ENCODE results near the gene CERT1. TPM values are rescaled to one million over a fixed set of nuclear protein-coding genes. Genes with fewer than 3 reads are reported as not detected.

Gene CERT1
- total RNA-seq, 1 donor from 2014 or later, result 33.1 TPM

DNA sequence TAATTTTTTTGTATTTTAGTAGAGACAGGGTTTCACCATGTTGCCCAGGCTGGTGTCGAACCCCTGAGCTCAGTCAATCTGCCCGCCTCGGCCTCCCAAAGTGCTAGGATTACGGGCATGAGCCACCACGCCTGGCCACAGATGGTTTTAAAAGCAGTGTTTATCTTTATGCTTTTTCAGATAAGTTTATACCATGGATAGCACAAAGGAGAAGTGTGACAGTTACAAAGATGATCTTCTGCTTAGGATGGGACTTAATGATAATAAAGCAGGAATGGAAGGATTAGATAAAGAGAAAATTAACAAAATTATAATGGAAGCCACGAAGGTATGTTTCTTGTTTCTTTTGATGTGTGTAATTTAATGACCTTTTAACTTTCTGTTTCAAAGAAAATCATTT lies 35.4 kb upstream of the CERT1 start:
- Mint-ChIP-seq H3K4me3 (ENCODE audit: unreplicated experiment) (no peak overlapping the region), H3K9me3 (ENCODE audit: unreplicated experiment) (peaks cover 3% of the 10 kb centered on the region), H3K4me1 (ENCODE audit: unreplicated experiment) (peaks cover 7% of the 10 kb centered on the region), H3K27me3 (ENCODE audit: unreplicated experiment) (no peaks in the 10 kb centered on the region), H3K27ac (ENCODE audit: unreplicated experiment) (no peak overlapping the region), H3K36me3 (ENCODE audit: unreplicated experiment) (peaks cover 15% of the 10 kb centered on the region)
- DNase-seq (ENCODE audit: extremely low spot score, unreplicated experiment), result no peak
- TF ChIP-seq, protein P1, sequence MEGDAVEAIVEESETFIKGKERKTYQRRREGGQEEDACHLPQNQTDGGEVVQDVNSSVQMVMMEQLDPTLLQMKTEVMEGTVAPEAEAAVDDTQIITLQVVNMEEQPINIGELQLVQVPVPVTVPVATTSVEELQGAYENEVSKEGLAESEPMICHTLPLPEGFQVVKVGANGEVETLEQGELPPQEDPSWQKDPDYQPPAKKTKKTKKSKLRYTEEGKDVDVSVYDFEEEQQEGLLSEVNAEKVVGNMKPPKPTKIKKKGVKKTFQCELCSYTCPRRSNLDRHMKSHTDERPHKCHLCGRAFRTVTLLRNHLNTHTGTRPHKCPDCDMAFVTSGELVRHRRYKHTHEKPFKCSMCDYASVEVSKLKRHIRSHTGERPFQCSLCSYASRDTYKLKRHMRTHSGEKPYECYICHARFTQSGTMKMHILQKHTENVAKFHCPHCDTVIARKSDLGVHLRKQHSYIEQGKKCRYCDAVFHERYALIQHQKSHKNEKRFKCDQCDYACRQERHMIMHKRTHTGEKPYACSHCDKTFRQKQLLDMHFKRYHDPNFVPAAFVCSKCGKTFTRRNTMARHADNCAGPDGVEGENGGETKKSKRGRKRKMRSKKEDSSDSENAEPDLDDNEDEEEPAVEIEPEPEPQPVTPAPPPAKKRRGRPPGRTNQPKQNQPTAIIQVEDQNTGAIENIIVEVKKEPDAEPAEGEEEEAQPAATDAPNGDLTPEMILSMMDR (IDR thresholded peaks at IDR 0.05), result no peak

DNA sequence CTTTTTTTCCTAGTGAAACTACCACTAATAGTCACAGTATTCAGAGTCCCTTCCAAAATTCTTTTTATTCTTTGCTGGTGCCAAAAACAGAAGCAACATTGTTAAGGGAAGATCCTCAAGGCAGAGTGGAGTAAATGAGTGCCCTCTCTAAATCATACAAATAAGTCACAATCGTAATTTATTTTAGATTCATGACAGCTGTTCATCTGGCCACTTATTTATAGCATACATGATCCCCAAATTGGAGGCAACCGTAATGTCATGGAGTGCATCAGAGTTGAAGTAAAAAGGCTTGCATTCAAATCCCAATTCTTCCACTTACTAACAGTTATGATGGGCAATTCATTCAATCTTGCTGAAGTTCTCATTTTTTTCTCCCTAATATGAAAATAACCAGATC lies 33.7 kb upstream of the CERT1 start:
- H3K9me3 Mint-ChIP-seq (ENCODE audit: unreplicated experiment), result peaks cover 3% of the 10 kb centered on the region
- H3K4me3 Mint-ChIP-seq (ENCODE audit: unreplicated experiment), result no peak overlapping the region
- no peaks in the 10 kb centered on the region for H3K4me1 Mint-ChIP-seq (ENCODE audit: unreplicated experiment)
- no peak for DNase-seq (ENCODE audit: extremely low spot score, unreplicated experiment)
- no peaks in the 10 kb centered on the region for H3K27me3 Mint-ChIP-seq (ENCODE audit: unreplicated experiment)
- TF ChIP-seq, protein P1 (IDR thresholded peaks at IDR 0.05), result no peak
- H3K27ac Mint-ChIP-seq (ENCODE audit: unreplicated experiment), result no peak overlapping the region
- peaks cover 7% of the 10 kb centered on the region for H3K36me3 Mint-ChIP-seq (ENCODE audit: unreplicated experiment)

DNA sequence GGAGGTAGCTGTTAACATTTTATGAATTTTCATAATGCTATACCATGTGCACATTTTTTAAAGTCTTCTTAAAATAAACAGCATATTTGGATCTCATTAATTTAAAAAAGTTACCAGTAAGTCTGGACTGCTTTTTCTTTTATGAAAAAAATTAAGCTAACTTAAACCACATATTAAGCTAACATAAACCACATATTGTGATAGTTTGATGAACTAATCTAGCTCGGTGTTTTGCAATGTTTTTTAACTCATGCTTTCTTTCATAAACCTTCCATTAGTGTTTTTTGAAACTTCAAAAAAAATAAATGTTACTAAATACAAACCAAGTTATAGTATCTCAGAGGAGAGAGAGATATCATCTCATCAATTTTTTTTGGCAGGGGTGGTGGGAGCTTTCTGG lies 26.8 kb upstream of the CERT1 start:
- no peak for DNase-seq (ENCODE audit: extremely low spot score, unreplicated experiment)
- Mint-ChIP-seq H3K4me3 (ENCODE audit: unreplicated experiment) (no peak overlapping the region), H3K4me1 (ENCODE audit: unreplicated experiment) (peaks cover 10% of the 10 kb centered on the region), H3K27me3 (ENCODE audit: unreplicated experiment) (no peaks in the 10 kb centered on the region), H3K36me3 (ENCODE audit: unreplicated experiment) (peaks cover 29% of the 10 kb centered on the region), H3K9me3 (ENCODE audit: unreplicated experiment) (peaks cover 19% of the 10 kb centered on the region), H3K27ac (ENCODE audit: unreplicated experiment) (no peak overlapping the region)
- TF ChIP-seq, protein P1 (IDR thresholded peaks at IDR 0.05), result no peak

DNA sequence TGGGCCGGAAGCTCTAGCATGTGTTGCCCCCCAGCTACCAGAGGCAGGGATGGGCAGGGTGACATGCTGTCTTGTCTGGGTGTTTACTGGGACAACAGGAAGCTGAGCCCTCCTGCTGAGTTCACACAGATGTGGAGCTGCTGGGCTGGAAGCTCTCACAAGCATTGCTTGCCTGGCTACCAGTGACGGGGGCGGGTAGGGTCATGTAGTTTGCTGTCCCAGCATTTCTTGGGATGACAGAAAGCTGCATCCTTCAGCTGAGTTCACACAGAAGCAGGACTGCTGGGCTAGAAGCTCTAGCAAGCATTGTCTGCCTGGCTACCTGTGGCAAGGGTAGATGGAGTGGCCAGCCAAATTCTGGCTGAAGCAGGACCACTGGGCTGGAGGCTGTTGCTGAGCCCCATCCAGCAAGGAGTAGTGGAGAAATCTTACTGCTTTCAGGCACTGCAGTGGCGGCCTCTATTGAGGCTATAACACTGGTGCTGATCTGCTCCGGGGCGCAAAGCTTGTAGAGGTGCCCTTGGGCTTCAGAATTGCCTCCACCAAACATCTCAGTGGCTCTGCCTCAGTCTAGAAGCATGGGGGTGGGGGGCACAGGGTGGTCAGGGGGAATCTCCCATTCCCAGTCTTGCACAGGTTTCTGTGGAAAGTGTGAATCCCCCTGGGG lies 25.4 kb upstream of the CERT1 start:
- Mint-ChIP-seq H3K36me3 (ENCODE audit: unreplicated experiment) (peaks cover 35% of the 10 kb centered on the region), H3K9me3 (ENCODE audit: unreplicated experiment) (peaks cover 23% of the 10 kb centered on the region), H3K27ac (ENCODE audit: unreplicated experiment) (no peak overlapping the region), H3K4me1 (ENCODE audit: unreplicated experiment) (peaks cover 10% of the 10 kb centered on the region), H3K4me3 (ENCODE audit: unreplicated experiment) (no peak overlapping the region), H3K27me3 (ENCODE audit: unreplicated experiment) (no peaks in the 10 kb centered on the region)
- TF ChIP-seq, protein P1 (IDR thresholded peaks at IDR 0.05), result no peak
- DNase-seq (ENCODE audit: extremely low spot score, unreplicated experiment), result no peak

DNA sequence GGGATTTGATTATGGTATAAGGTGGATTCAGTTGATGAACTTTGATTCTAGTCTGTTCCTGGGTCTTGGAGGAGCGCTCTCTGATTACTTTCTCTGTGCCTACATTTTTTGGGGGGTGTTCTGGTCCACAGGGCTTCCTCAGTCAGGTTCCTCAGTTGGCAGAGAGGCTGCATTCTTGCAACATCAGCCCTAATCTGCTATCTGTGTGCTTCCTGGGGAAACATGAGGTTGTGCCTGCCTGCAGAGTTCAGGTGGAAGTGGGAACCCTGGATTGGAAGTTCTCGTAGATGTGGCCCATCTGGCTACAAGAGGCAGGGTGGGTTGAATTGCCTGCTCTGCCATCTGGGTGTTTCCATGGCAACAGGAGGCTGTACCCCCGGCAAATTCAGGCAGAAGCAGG lies 24.7 kb upstream of the CERT1 start:
- TF ChIP-seq, protein P1 (IDR thresholded peaks at IDR 0.05), result no peak
- no peak for DNase-seq (ENCODE audit: extremely low spot score, unreplicated experiment)
- Mint-ChIP-seq H3K27me3 (ENCODE audit: unreplicated experiment) (no peaks in the 10 kb centered on the region), H3K4me3 (ENCODE audit: unreplicated experiment) (no peak overlapping the region), H3K4me1 (ENCODE audit: unreplicated experiment) (peaks cover 10% of the 10 kb centered on the region), H3K27ac (ENCODE audit: unreplicated experiment) (no peak overlapping the region), H3K36me3 (ENCODE audit: unreplicated experiment) (peaks cover 35% of the 10 kb centered on the region), H3K9me3 (ENCODE audit: unreplicated experiment) (peaks cover 23% of the 10 kb centered on the region)

Measured in osteocyte (in vitro differentiated cells).